ENCODE measurements around the gene PAGE2B. TPM values are rescaled to one million over a fixed set of nuclear protein-coding genes. Genes with fewer than 3 reads are reported as not detected.

Gene PAGE2B
- total and polyA plus RNA-seq, 9 of the 15 experiments (the other 6 are each of a cell fraction or from before 2014, with no cell fraction given): 1.8 to 36.0 (median 16.5) TPM

GRCh38 chrX:55120761-55121358, 46.0 kb downstream of the PAGE2B start (continued):
- TF ChIP-seq SIX5 (IDR thresholded peaks at IDR 0.05; ENCODE audit: borderline replicate concordance in 1 of 2, insufficient read depth in 1 of 2, low read depth in 1 of 2, low read length in 2 of 2): no peak
- TF ChIP-seq NFIC (IDR thresholded peaks at IDR 0.05): peak; percentile 83
- TF ChIP-seq ASH1L (IDR thresholded peaks at IDR 0.05; ENCODE audit: borderline replicate concordance, low read depth, partially characterized antibody): no peak
- 0 out of 2 replicates have a peak, but pooled peaks have one; percentile 68 for TF ChIP-seq ELF4 (CRISPR knock-in tag; IDR thresholded peaks at IDR 0.05)
- peak; percentile 95 for TF ChIP-seq CBFA2T2 (conservative IDR thresholded peaks at IDR 0.05)
- TF ChIP-seq PKNOX1 (IDR thresholded peaks at IDR 0.05): peak; percentile 77
- TF ChIP-seq TAF15 (IDR thresholded peaks at IDR 0.05; ENCODE audit: low read depth, low read length): no peak
- TF ChIP-seq FOXK2 (conservative IDR thresholded peaks at IDR 0.05 in 1 of 2, IDR thresholded peaks at IDR 0.05 in 1 of 2; ENCODE audit: low read depth in 2 of 2): 0 out of 4 replicates have a peak, but pooled peaks of 1 of the 2 experiments have one; percentile 48
- no peak for TF ChIP-seq ZNF511 (CRISPR knock-in tag; IDR thresholded peaks at IDR 0.05)
- TF ChIP-seq PML (IDR thresholded peaks at IDR 0.05; ENCODE audit: low read length): peak; percentile 64; the same call in 1 of the 2 replicates
- no peak for TF ChIP-seq U2AF2 (optimal IDR thresholded peaks at IDR 0.05; ENCODE audit: low read depth, low read length)
- TF ChIP-seq ZNF239 (CRISPR knock-in tag; IDR thresholded peaks at IDR 0.05): peak; percentile 84
- no peak for TF ChIP-seq NR4A1 (CRISPR knock-in tag; IDR thresholded peaks at IDR 0.05)
- TF ChIP-seq NR4A1 (tag; IDR thresholded peaks at IDR 0.05): 0 out of 2 replicates have a peak, but pooled peaks have one; percentile 22
- 0 out of 2 replicates have a peak, but pooled peaks have one; percentile 37 for TF ChIP-seq OTX1 (CRISPR knock-in tag; IDR thresholded peaks at IDR 0.05)
- TF ChIP-seq VEZF1 (CRISPR knock-in tag; IDR thresholded peaks at IDR 0.05): peak; percentile 53
- peak; percentile 85 for TF ChIP-seq KDM1A (IDR thresholded peaks at IDR 0.05)
- TF ChIP-seq ZNF766 (CRISPR knock-in tag; conservative IDR thresholded peaks at IDR 0.05): peak; percentile 53; the same call in 1 of the 2 replicates
- TF ChIP-seq TCF3 (CRISPR knock-in tag; IDR thresholded peaks at IDR 0.05): peak; percentile 84
- TF ChIP-seq KHSRP (IDR thresholded peaks at IDR 0.05): 0 out of 2 replicates have a peak, but pooled peaks have one; percentile 15
- TF ChIP-seq MTA1 (IDR thresholded peaks at IDR 0.05; ENCODE audit: borderline replicate concordance): peak; percentile 72; the same call in 1 of the 2 replicates
- TF ChIP-seq PYGO2 (tag; IDR thresholded peaks at IDR 0.05): 0 out of 2 replicates have a peak, but pooled peaks have one; percentile 7
- TF ChIP-seq ZBED1 (IDR thresholded peaks at IDR 0.05): no peak
- no peak for TF ChIP-seq ID3 (CRISPR knock-in tag; IDR thresholded peaks at IDR 0.05)
- 0 out of 2 replicates have a peak, but pooled peaks have one; percentile 32 for TF ChIP-seq ID3 (tag; IDR thresholded peaks at IDR 0.05)
- no peak for TF ChIP-seq RHOXF2B (CRISPR knock-in tag; conservative IDR thresholded peaks at IDR 0.05)
- no peak for TF ChIP-seq ZNF699 (CRISPR knock-in tag; IDR thresholded peaks at IDR 0.05; ENCODE audit: insufficient replicate concordance)
- TF ChIP-seq ZEB2 (IDR thresholded peaks at IDR 0.05): peak; percentile 69
- TF ChIP-seq NFYB (IDR thresholded peaks at IDR 0.05; ENCODE audit: extremely low read depth, insufficient read length): no peak
